CD4-positive, alpha-beta T cell treated with Interferon alpha-2 for 1 hour (primary cell): ENCODE measurements around the gene TENM4.

Experiments
- DNase-seq, 2 donors: peaks; one replicate each; pipeline ENCODE4 v3.0.0-alpha.2; 2020 to 2022

Gene TENM4

GRCh38 chr11:78763664-78764063 is 677.2 kb downstream of the TENM4 start:
- no peak for DNase-seq

GRCh38 chr11:78762105-78762504 is 678.7 kb downstream of the TENM4 start:
- DNase-seq = no peak

GRCh38 chr11:78759071-78759470 is 681.8 kb downstream of the TENM4 start:
- no peak for DNase-seq

GRCh38 chr11:78753297-78753696 is 687.5 kb downstream of the TENM4 start:
- no peak for DNase-seq

GRCh38 chr11:78752494-78752893 is 688.3 kb downstream of the TENM4 start:
- no peak for DNase-seq

GRCh38 chr11:78748918-78749690 is 691.7 kb downstream of the TENM4 start:
- DNase-seq = no peak

GRCh38 chr11:78744949-78745348 is 695.9 kb downstream of the TENM4 start:
- DNase-seq = no peak

GRCh38 chr11:78744202-78744601 is 696.6 kb downstream of the TENM4 start:
- no peak for DNase-seq

- DNase-seq = no peak
Measured at GRCh38 chr11:78742430-78742829, 698.4 kb downstream of the TENM4 start.

GRCh38 chr11:78741741-78742140 is 699.1 kb downstream of the TENM4 start:
- no peak for DNase-seq

GRCh38 chr11:78740199-78741071 is 700.4 kb downstream of the TENM4 start:
- DNase-seq = no peak

- DNase-seq = no peak
Measured at GRCh38 chr11:78737891-78738290, 702.9 kb downstream of the TENM4 start.

- DNase-seq = no peak
Measured at GRCh38 chr11:78737301-78737700, 703.5 kb downstream of the TENM4 start.

- no peak for DNase-seq
Measured at GRCh38 chr11:78735711-78736110, 705.1 kb downstream of the TENM4 start.

- no peak for DNase-seq
Measured at GRCh38 chr11:78733031-78733430, 707.8 kb downstream of the TENM4 start.

- no peak for DNase-seq
Measured at GRCh38 chr11:78732246-78732645, 708.6 kb downstream of the TENM4 start.

GRCh38 chr11:78731027-78731426 is 709.8 kb downstream of the TENM4 start:
- DNase-seq = no peak

GRCh38 chr11:78730267-78730824 is 710.5 kb downstream of the TENM4 start:
- no peak for DNase-seq

- DNase-seq = no peak
Measured at GRCh38 chr11:78727816-78728215, 713.0 kb downstream of the TENM4 start.

- no peak for DNase-seq
Measured at GRCh38 chr11:78725200-78725599, 715.6 kb downstream of the TENM4 start.

GRCh38 chr11:78722786-78723185 is 718.0 kb downstream of the TENM4 start:
- no peak for DNase-seq

GRCh38 chr11:78720281-78720989 is 720.4 kb downstream of the TENM4 start:
- DNase-seq = no peak

- DNase-seq = no peak
Measured at GRCh38 chr11:78717041-78717440, 723.8 kb downstream of the TENM4 start.
